ENCODE measurements around the gene ADAM20. TPM values are rescaled to one million over a fixed set of nuclear protein-coding genes. Genes with fewer than 3 reads are reported as not detected.

Gene ADAM20
- total RNA-seq, 4 donors from 2014 or later, result 2.1 to 5.4 (median 3.8) TPM

DNA sequence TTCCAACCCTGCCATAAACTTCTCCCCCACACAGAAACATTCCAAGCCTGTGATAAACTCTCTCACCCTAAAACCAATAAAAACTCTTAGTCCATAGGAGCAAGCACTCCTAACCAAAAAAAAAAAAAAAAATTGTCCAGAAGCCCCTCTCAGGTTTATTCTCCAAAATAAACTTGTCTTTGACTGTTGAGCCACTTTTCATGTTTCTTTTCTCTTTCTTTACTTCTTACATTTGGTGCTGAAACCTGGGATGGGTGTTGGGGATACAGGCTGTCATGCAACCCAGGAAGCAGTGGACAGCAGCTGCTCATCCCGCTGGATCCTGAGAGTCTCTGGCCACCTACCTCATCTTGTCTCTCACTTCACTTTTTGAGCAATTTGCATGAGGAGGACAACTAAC, 2.0 kb upstream of the ADAM20 start:
- 40 to 92% methylated on average over 1 of the region's 1 CpG for WGBS, 2 donors
- no peak for DNase-seq
- TF ChIP-seq POLR2A (IDR thresholded peaks at IDR 0.05) (no peak), CTCF (IDR thresholded peaks at IDR 0.05) (no peak)
- no peaks in the 10 kb centered on the region for H3K27me3 ChIP-seq
- H3K9me3 ChIP-seq, result no peaks in the 10 kb centered on the region
- no peaks in the 10 kb centered on the region for H3K4me1 ChIP-seq
- H3K36me3 ChIP-seq, result no peaks in the 10 kb centered on the region
- H3K27ac ChIP-seq, result no peak overlapping the region
- intact Hi-C loops (cut with DNase I), result no loop called here
- no peak overlapping the region for H3K4me3 ChIP-seq (replicated peaks in 1 of 3)

DNA sequence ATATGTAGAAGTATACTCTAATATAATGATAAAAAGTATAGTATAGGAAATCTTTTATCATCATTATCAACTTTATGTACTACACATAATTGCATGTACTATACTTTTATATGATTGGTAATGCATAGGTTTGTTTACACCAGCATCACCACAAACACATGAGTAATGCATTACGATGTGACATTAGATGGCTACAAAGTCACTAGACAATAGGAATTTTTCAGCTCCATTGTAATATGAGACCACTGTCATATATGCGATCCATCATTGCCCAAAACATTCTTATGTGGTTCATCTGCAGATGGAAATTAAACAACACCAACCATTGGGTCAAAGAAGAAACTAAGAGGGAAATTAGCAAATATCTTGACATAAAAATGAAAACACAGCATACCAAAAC, 4.4 kb downstream of the ADAM20 start:
- Histone ChIP-seq H3K4me3 (replicated peaks in 1 of 3) (no peak overlapping the region), H3K27ac (no peak overlapping the region), H3K9me3 (no peaks in the 10 kb centered on the region), H3K27me3 (no peaks in the 10 kb centered on the region), H3K4me1 (no peaks in the 10 kb centered on the region), H3K36me3 (no peaks in the 10 kb centered on the region)
- 92 to 98% methylated on average over 2 of the region's 2 CpGs for WGBS, 2 donors
- DNase-seq, result no peak
- intact Hi-C loops (cut with DNase I), result no loop called here
- TF ChIP-seq CTCF (IDR thresholded peaks at IDR 0.05) (no peak), POLR2A (IDR thresholded peaks at IDR 0.05) (no peak)

- Histone ChIP-seq H3K27me3 (no peaks in the 10 kb centered on the region), H3K27ac (no peak overlapping the region), H3K4me1 (no peaks in the 10 kb centered on the region), H3K9me3 (no peaks in the 10 kb centered on the region), H3K36me3 (no peaks in the 10 kb centered on the region), H3K4me3 (replicated peaks in 1 of 3) (no peak overlapping the region)
- intact Hi-C loops (cut with DNase I), result no loop called here
- no peak for TF ChIP-seq POLR2A (IDR thresholded peaks at IDR 0.05)
- no peak for TF ChIP-seq CTCF (IDR thresholded peaks at IDR 0.05)
- no peak for DNase-seq
- WGBS, 2 donors, result 89 to 95% methylated on average over 2 of the region's 2 CpGs
Measured at GRCh38 chr14:70527501-70528105, 7.2 kb downstream of the ADAM20 start.

- intact Hi-C loops (cut with DNase I), result no loop called here
- Histone ChIP-seq H3K4me1 (no peaks in the 10 kb centered on the region), H3K4me3 (replicated peaks in 1 of 3) (no peak overlapping the region), H3K36me3 (no peaks in the 10 kb centered on the region), H3K27me3 (no peaks in the 10 kb centered on the region), H3K27ac (no peak overlapping the region), H3K9me3 (no peaks in the 10 kb centered on the region)
- no peak for DNase-seq
- no peak for TF ChIP-seq POLR2A (IDR thresholded peaks at IDR 0.05)
- no peak for TF ChIP-seq CTCF (IDR thresholded peaks at IDR 0.05)
Measured at GRCh38 chr14:70525691-70526090, 9.1 kb downstream of the ADAM20 start.

GRCh38 chr14:70515811-70516210, 19.0 kb downstream of the ADAM20 start:
- Histone ChIP-seq H3K9me3 (no peaks in the 10 kb centered on the region), H3K36me3 (no peaks in the 10 kb centered on the region), H3K4me1 (no peaks in the 10 kb centered on the region), H3K27ac (no peak overlapping the region), H3K27me3 (no peaks in the 10 kb centered on the region), H3K4me3 (replicated peaks in 1 of 3) (no peak overlapping the region)
- no peak for DNase-seq
- TF ChIP-seq POLR2A (IDR thresholded peaks at IDR 0.05) (no peak), CTCF (IDR thresholded peaks at IDR 0.05) (no peak)
- intact Hi-C loops (cut with DNase I), result no loop called here
- WGBS, 2 donors, result 91 to 94% methylated on average over 3 of the region's 3 CpGs
